Tibial artery (tissue), 4 donors: Measurements from ENCODE around the gene FGFBP1.
"Not testable (repeated sequence)": the region's sequence is repeated elsewhere in the genome, so short reads cannot be mapped to it uniquely, and the experiment has no call there.

Experiments
- DNase-seq, 2 donors: peaks; one replicate each; pipeline ENCODE4 v3.0.0-alpha.2; 2019
- H3K27ac ChIP-seq, 2 donors: fragments of 200-600 bp; sonication (generic) in 1 of 2; 1 replicate in 1 of 2; 2 replicates in 1 of 2; pipeline ENCODE4 v1.5.1; 2018 to 2019; ENCODE audit warnings: mild to moderate bottlenecking in 1 of 2
- H3K27me3 ChIP-seq, 2 donors: fragments of 200-600 bp; sonication (generic) in 1 of 2; one replicate each; pipeline versions ENCODE4 v1.5.1 to v1.6.0; 2016 to 2019
- H3K36me3 ChIP-seq, 3 donors: fragments of 200-600 bp; sonication (generic) in 2 of 3; one replicate each; pipeline ENCODE4 v1.5.1; 2016 to 2019; ENCODE audit warnings: mild to moderate bottlenecking in 2 of 3
- H3K4me1 ChIP-seq, 4 donors: fragments of 200-600 bp; sonication (generic) in 2 of 4; 1 replicate in 3 of 4; 2 replicates in 1 of 4; pipeline ENCODE4 v1.5.1; 2016 to 2019
- H3K4me3 ChIP-seq, 2 donors: fragments of 200-600 bp; sonication (generic) in 1 of 2; 1 replicate in 1 of 2; 2 replicates in 1 of 2; pipeline ENCODE4 v1.5.1; 2018 to 2019; ENCODE audit warnings: mild to moderate bottlenecking in 2 of 2
- H3K9me3 ChIP-seq, 3 donors: fragments of 200-600 bp; sonication (generic) in 1 of 3; one replicate each; pipeline ENCODE4 v1.5.1; 2016 to 2019
- CTCF ChIP-seq, 2 experiments: fragments of 200-600 bp in 1 of 2; fragments of 450-650 bp in 1 of 2; IDR thresholded peaks; one replicate each; pipeline ENCODE4 v1.5.1; 2017 to 2019; ENCODE audit warnings: antibody characterized with exemption in 2 of 2, mild to moderate bottlenecking in 1 of 2, moderate library complexity in 1 of 2
- intact Hi-C: fragments of 100-400 bp; cut with DNase I; formaldehyde crosslinking; loops from one replicate; pipeline ENCODE4 v1.15.0; 2023; ENCODE audit warnings: low total_unique reads

FGFBP1 gene

GRCh38 chr4:15917297-15917696 is 21.2 kb downstream of the FGFBP1 start:
- Histone ChIP-seq H3K27ac (no peak overlapping the region), H3K36me3 (no peaks in the 10 kb centered on the region), H3K9me3 (no peaks in the 10 kb centered on the region), H3K4me1 (peaks cover 0 to 7% (median 2%) of the 10 kb centered on the region in 4 donors), H3K4me3 (no peak overlapping the region), H3K27me3 (peaks cover 0 to 3% of the 10 kb centered on the region in 2 donors)
- intact Hi-C loops = no loop called here
- no peak for DNase-seq
- TF ChIP-seq CTCF (IDR thresholded peaks at IDR 0.05) = no peak

GRCh38 chr4:15916358-15916757 is 22.2 kb downstream of the FGFBP1 start:
- H3K4me3 ChIP-seq, DNase-seq, intact Hi-C loops, H3K27me3 ChIP-seq, H3K36me3 ChIP-seq, H3K4me1 ChIP-seq, H3K9me3 ChIP-seq, H3K27ac ChIP-seq: not testable (repeated sequence)

GRCh38 chr4:15914736-15915135 is 23.8 kb downstream of the FGFBP1 start:
- no peak for DNase-seq
- Histone ChIP-seq H3K4me1 (no peaks in the 10 kb centered on the region), H3K36me3 (no peaks in the 10 kb centered on the region), H3K4me3 (no peak overlapping the region), H3K27me3 (peaks cover 0 to 3% of the 10 kb centered on the region in 2 donors), H3K27ac (no peak overlapping the region), H3K9me3 (no peaks in the 10 kb centered on the region)
- TF ChIP-seq CTCF (IDR thresholded peaks at IDR 0.05) = no peak
- intact Hi-C loops = no loop called here

GRCh38 chr4:15914291-15914690 is 24.2 kb downstream of the FGFBP1 start:
- intact Hi-C loops = no loop called here

GRCh38 chr4:15913631-15913970 is 24.9 kb downstream of the FGFBP1 start:
- Histone ChIP-seq H3K27me3 (peaks cover 0 to 3% of the 10 kb centered on the region in 2 donors), H3K4me3 (no peak overlapping the region), H3K9me3 (no peaks in the 10 kb centered on the region), H3K27ac (no peak overlapping the region), H3K4me1 (no peaks in the 10 kb centered on the region), H3K36me3 (no peaks in the 10 kb centered on the region)
- intact Hi-C loops = no loop called here
- TF ChIP-seq CTCF (IDR thresholded peaks at IDR 0.05) = no peak
- DNase-seq = no peak

More at GRCh38 chr4:15914291-15914690, 24.2 kb downstream of the FGFBP1 start:
- H3K36me3 ChIP-seq = no peaks in the 10 kb centered on the region
- no peak overlapping the region for H3K27ac ChIP-seq
- no peak for DNase-seq
- peaks cover 0 to 3% of the 10 kb centered on the region in 2 donors for H3K27me3 ChIP-seq
- no peak overlapping the region for H3K4me3 ChIP-seq
- TF ChIP-seq CTCF (IDR thresholded peaks at IDR 0.05) = no peak
- H3K4me1 ChIP-seq = no peaks in the 10 kb centered on the region
- no peaks in the 10 kb centered on the region for H3K9me3 ChIP-seq

GRCh38 chr4:15912961-15913630 is 25.4 kb downstream of the FGFBP1 start:
- Histone ChIP-seq H3K4me1 (no peaks in the 10 kb centered on the region), H3K27ac (no peak overlapping the region), H3K36me3 (no peaks in the 10 kb centered on the region), H3K27me3 (peaks cover 0 to 3% of the 10 kb centered on the region in 2 donors), H3K4me3 (no peak overlapping the region), H3K9me3 (no peaks in the 10 kb centered on the region)
- no peak for DNase-seq
- no peak for TF ChIP-seq CTCF (IDR thresholded peaks at IDR 0.05)
- intact Hi-C loops = no loop called here
